IMR-90 (cell line): Measurements from ENCODE around the gene ABCA12.

Experiments
- BHLHE40 ChIP-seq: fragments of 150-350 bp; IDR thresholded peaks from 2 replicates; pipeline ENCODE4 v1.6.1; 2016; ENCODE audit warnings: mild to moderate bottlenecking, low read depth, low read length
- CHD1 ChIP-seq: IDR thresholded peaks from 2 replicates; pipeline ENCODE4 v1.6.1; 2012; ENCODE audit warnings: low read depth, low read length, improper control_type of control experiment
- CTCF ChIP-seq: conservative IDR thresholded peaks from 2 replicates; pipeline ENCODE4 v1.5.1; 2012; ENCODE audit warnings: mild to moderate bottlenecking, low read depth, low read length, improper control_type of control experiment
- MAFK ChIP-seq: IDR thresholded peaks from 2 replicates; pipeline ENCODE4 v1.6.1; 2012; ENCODE audit warnings: low read depth, low read length, improper control_type of control experiment
- MAZ ChIP-seq: IDR thresholded peaks from 2 replicates; pipeline ENCODE4 v1.6.1; 2012; ENCODE audit warnings: low read depth, mild to moderate bottlenecking, low read length, improper control_type of control experiment, moderate library complexity, borderline replicate concordance
- MXI1 ChIP-seq: IDR thresholded peaks from 2 replicates; pipeline ENCODE4 v1.6.1; 2012; ENCODE audit warnings: low read depth, mild to moderate bottlenecking, low read length, moderate library complexity, borderline replicate concordance
- POLR2A ChIP-seq: IDR thresholded peaks from 2 replicates; pipeline ENCODE4 v1.6.1; 2012; ENCODE audit warnings: mild to moderate bottlenecking, low read depth, low read length
- RAD21 ChIP-seq: IDR thresholded peaks from 2 replicates; pipeline ENCODE4 v1.6.1; 2012; ENCODE audit warnings: low read length, improper control_type of control experiment
- RCOR1 ChIP-seq: IDR thresholded peaks from 2 replicates; pipeline ENCODE4 v1.6.1; 2012; ENCODE audit warnings: mild to moderate bottlenecking, low read length, improper control_type of control experiment; ENCODE audit not compliant: insufficient replicate concordance
- SMC3 ChIP-seq: fragments of 150-350 bp; IDR thresholded peaks from 2 replicates; pipeline ENCODE4 v1.6.1; 2016; ENCODE audit warnings: low read depth, mild to moderate bottlenecking, antibody characterized with exemption, low read length, moderate library complexity
- TF ChIP-seq, protein P1 (sequence below): fragments of 150-350 bp; IDR thresholded peaks from 2 replicates; pipeline ENCODE4 v1.6.1; 2017; ENCODE audit warnings: mild to moderate bottlenecking, antibody characterized with exemption, low read length, low read depth
- TF ChIP-seq, protein P2 (sequence below): fragments of 150-350 bp; IDR thresholded peaks from 2 replicates; pipeline ENCODE4 v1.6.1; 2016; ENCODE audit warnings: low read depth, mild to moderate bottlenecking, low read length, moderate library complexity, borderline replicate concordance

DNA sequence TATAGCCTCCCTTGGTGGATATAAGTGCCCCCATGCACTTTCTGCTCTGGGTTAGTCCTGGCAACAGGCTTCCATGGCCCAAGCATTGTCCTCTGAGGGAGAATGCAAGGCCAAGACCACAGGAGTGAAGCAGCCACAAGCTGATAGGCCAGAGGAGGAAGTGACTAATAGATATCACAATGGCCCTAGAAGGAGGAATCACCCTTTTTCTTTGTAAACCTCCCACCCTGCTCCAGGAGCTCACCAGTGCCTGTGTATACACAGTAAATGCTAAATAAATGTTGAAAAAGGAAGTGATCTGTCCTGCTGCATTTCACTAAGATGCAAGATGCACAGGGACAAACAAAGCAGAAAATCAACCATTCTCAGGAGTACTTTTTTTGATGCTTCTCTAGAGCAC, 49.7 kb upstream of the ABCA12 start:
- TF ChIP-seq CTCF = no peak
- no peak for TF ChIP-seq CHD1
- no peak for TF ChIP-seq POLR2A
- no peak for TF ChIP-seq RAD21
- TF ChIP-seq MAFK = no peak
- TF ChIP-seq, protein P1, sequence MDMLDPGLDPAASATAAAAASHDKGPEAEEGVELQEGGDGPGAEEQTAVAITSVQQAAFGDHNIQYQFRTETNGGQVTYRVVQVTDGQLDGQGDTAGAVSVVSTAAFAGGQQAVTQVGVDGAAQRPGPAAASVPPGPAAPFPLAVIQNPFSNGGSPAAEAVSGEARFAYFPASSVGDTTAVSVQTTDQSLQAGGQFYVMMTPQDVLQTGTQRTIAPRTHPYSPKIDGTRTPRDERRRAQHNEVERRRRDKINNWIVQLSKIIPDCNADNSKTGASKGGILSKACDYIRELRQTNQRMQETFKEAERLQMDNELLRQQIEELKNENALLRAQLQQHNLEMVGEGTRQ = no peak
- TF ChIP-seq, protein P2, sequence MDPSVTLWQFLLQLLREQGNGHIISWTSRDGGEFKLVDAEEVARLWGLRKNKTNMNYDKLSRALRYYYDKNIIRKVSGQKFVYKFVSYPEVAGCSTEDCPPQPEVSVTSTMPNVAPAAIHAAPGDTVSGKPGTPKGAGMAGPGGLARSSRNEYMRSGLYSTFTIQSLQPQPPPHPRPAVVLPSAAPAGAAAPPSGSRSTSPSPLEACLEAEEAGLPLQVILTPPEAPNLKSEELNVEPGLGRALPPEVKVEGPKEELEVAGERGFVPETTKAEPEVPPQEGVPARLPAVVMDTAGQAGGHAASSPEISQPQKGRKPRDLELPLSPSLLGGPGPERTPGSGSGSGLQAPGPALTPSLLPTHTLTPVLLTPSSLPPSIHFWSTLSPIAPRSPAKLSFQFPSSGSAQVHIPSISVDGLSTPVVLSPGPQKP = no peak
- no peak for TF ChIP-seq BHLHE40
- TF ChIP-seq MXI1 = no peak
- no peak for TF ChIP-seq SMC3
- no peak for TF ChIP-seq RCOR1
- no peak for TF ChIP-seq MAZ
